GM12878 (cell line): Measurements from ENCODE around the gene CTSF. TPM values are rescaled to one million over a fixed set of nuclear protein-coding genes. Genes with fewer than 3 reads are reported as not detected.

Source experiments
- ATAC-seq: fragments of 200-7000 bp; cut with Tn5 transposase; 3 replicates; pipeline ENCODE4 v1.9.1; 2020; ENCODE audit warnings: mild to moderate bottlenecking, moderate library complexity
- BruUV-seq: library from RNA; stranded (reverse); fragments of 400-500 nt; replicated peaks from 2 replicates; lab custom pipeline; 2021; lab: Mats Ljungman, UMichigan
- CTCF ChIA-PET: fragments of 300-600 bp; sonication (Branson Sonifier 250); formaldehyde crosslinking; extraction: SDS; loops from one replicate; lab custom pipeline; 2021; ENCODE audit warnings: inconsistent platforms; lab: Yijun Ruan, JAX
- POLR2A ChIA-PET: fragments of 350-600 bp; formaldehyde crosslinking; extraction: SDS; loops from one replicate; lab custom pipeline; 2021; ENCODE audit warnings: inconsistent platforms; lab: Charles Lee
- RAD21 ChIA-PET: fragments of 300-600 bp; sonication (Branson Sonifier 250); formaldehyde crosslinking; loops from one replicate; lab custom pipeline; 2023; ENCODE audit warnings: antibody characterized with exemption; ENCODE audit not compliant: unreplicated experiment; lab: Charles Lee
- SMC1A ChIA-PET: fragments of 300-600 bp; sonication (Branson Sonifier 250); formaldehyde crosslinking; loops from one replicate; lab custom pipeline; 2023; ENCODE audit not compliant: unreplicated experiment, uncharacterized antibody; lab: Charles Lee
- DNase-seq: peaks from one replicate; pipeline ENCODE4 v3.0.0-alpha.2; 2011; ENCODE audit warnings: low read depth, low spot score
- FAIRE-seq: peaks from 3 replicates; lab custom pipeline; 2011; peaks lifted over from hg19 to GRCh38; lab: Jason Lieb, UNC
- H2AFZ ChIP-seq: 2 replicates; pipeline ENCODE4 v1.6.0; 2011; ENCODE audit warnings: low read depth, low read length, control low read depth; ENCODE audit not compliant: control insufficient read depth
- H3K27ac ChIP-seq: 2 replicates; pipeline ENCODE4 v1.5.1; 2011; ENCODE audit warnings: control low read depth; ENCODE audit not compliant: control insufficient read depth, insufficient read depth
- H3K27me3 ChIP-seq, 2 experiments: replicated peaks in 1 of 2; 2 replicates each; pipeline versions ENCODE4 v1.6.0 to v1.6.1; 2011; ENCODE audit warnings: low read length in 1 of 2; ENCODE audit not compliant: control insufficient read depth in 2 of 2, insufficient read depth in 2 of 2
- H3K36me3 ChIP-seq, 2 experiments: 2 replicates each; pipeline ENCODE4 v1.5.1; 2011; ENCODE audit warnings: low read length in 1 of 2; ENCODE audit not compliant: control insufficient read depth in 2 of 2, insufficient read depth in 2 of 2
- H3K4me1 ChIP-seq: 2 replicates; pipeline ENCODE4 v1.6.1; 2011; ENCODE audit warnings: mild to moderate bottlenecking, low read length, moderate library complexity, mixed read lengths; ENCODE audit not compliant: control insufficient read depth, insufficient read depth
- H3K4me2 ChIP-seq: 2 replicates; pipeline ENCODE4 v1.6.0; 2011; ENCODE audit warnings: control low read depth; ENCODE audit not compliant: control insufficient read depth, insufficient read depth
- H3K4me3 ChIP-seq: fragments of 200-600 bp; sonication (generic); 2 replicates; pipeline ENCODE4 v1.5.1; 2016
- H3K79me2 ChIP-seq: 2 replicates; pipeline ENCODE4 v1.6.0; 2011; ENCODE audit warnings: low read length; ENCODE audit not compliant: control insufficient read depth, insufficient read depth
- H3K9ac ChIP-seq: 2 replicates; pipeline ENCODE4 v1.8.0; 2011; ENCODE audit warnings: low read length, control low read depth, mixed read lengths; ENCODE audit not compliant: control insufficient read depth, insufficient read depth
- H3K9me3 ChIP-seq: replicated peaks from 3 replicates; pipeline ENCODE4 v1.5.1; 2011; ENCODE audit warnings: mild to moderate bottlenecking, low read length; ENCODE audit not compliant: control insufficient read depth, insufficient read depth
- H4K20me1 ChIP-seq: 2 replicates; pipeline ENCODE4 v1.6.0; 2011; ENCODE audit not compliant: control insufficient read depth, insufficient read depth
- E4F1 ChIP-seq: fragments of 450-650 bp; IDR thresholded peaks from 2 replicates; pipeline ENCODE4 v1.6.1; 2018; ENCODE audit warnings: borderline replicate concordance, mild to moderate bottlenecking; ENCODE audit not compliant: partially characterized antibody
- EP300 ChIP-seq, 2 experiments: fragments of 150-350 bp in 1 of 2; IDR thresholded peaks; 2 replicates each; pipeline ENCODE4 v1.6.1; 2011 to 2012; ENCODE audit warnings: low read depth in 2 of 2, low read length in 2 of 2, borderline replicate concordance in 1 of 2, improper control_type of control experiment in 1 of 2, inconsistent platforms in 1 of 2; ENCODE audit not compliant: control insufficient read depth in 1 of 2
- ETV6 ChIP-seq, 2 experiments: fragments of 450-650 bp in 1 of 2; IDR thresholded peaks in 1 of 2; conservative IDR thresholded peaks in 1 of 2; 2 replicates each; pipeline ENCODE4 v1.6.1; 2014; ENCODE audit warnings: antibody characterized with exemption in 1 of 2, borderline replicate concordance in 1 of 2, low read depth in 1 of 2, mild to moderate bottlenecking in 1 of 2, moderate library complexity in 1 of 2
- FOXM1 ChIP-seq: IDR thresholded peaks from 2 replicates; pipeline ENCODE4 v1.6.1; 2012; ENCODE audit warnings: low read depth, mild to moderate bottlenecking, inconsistent platforms, low read length, moderate library complexity
- HCFC1 ChIP-seq: fragments of 150-350 bp; IDR thresholded peaks from 2 replicates; pipeline ENCODE4 v1.6.1; 2014; ENCODE audit warnings: low read length
- JUNB ChIP-seq: IDR thresholded peaks from 2 replicates; pipeline ENCODE4 v1.6.1; 2016; ENCODE audit warnings: antibody characterized with exemption, mild to moderate bottlenecking
- NFXL1 ChIP-seq: fragments of 450-650 bp; IDR thresholded peaks from 2 replicates; pipeline ENCODE4 v1.6.1; 2017; ENCODE audit warnings: antibody characterized with exemption, mild to moderate bottlenecking, borderline replicate concordance
- NFYB ChIP-seq: IDR thresholded peaks from 2 replicates; pipeline ENCODE4 v1.6.1; 2011; ENCODE audit warnings: low read depth, mild to moderate bottlenecking, low read length, improper control_type of control experiment, moderate library complexity; ENCODE audit not compliant: insufficient read depth
- NKRF ChIP-seq: fragments of 450-650 bp; conservative IDR thresholded peaks from 2 replicates; pipeline ENCODE4 v1.6.1; 2017; ENCODE audit warnings: mild to moderate bottlenecking, moderate library complexity
- RELB ChIP-seq: fragments of 450-650 bp; IDR thresholded peaks from 2 replicates; pipeline ENCODE4 v1.6.1; 2017; ENCODE audit warnings: low read depth, mild to moderate bottlenecking, moderate library complexity
- TCF7 ChIP-seq: IDR thresholded peaks from 2 replicates; pipeline ENCODE4 v1.6.1; 2014; ENCODE audit warnings: antibody characterized with exemption, borderline replicate concordance
- YY1 ChIP-seq: IDR thresholded peaks from 2 replicates; pipeline ENCODE4 v1.6.1; 2011; ENCODE audit warnings: low read depth, mild to moderate bottlenecking, low read length
- ZBTB4 ChIP-seq: fragments of 450-650 bp; formaldehyde crosslinking; IDR thresholded peaks from 2 replicates; pipeline ENCODE4 v1.4.0; 2022; ENCODE audit warnings: mild to moderate bottlenecking, moderate library complexity
- ZNF217 ChIP-seq: fragments of 450-650 bp; IDR thresholded peaks from 2 replicates; pipeline ENCODE4 v1.6.1; 2017; ENCODE audit warnings: antibody characterized with exemption, mild to moderate bottlenecking
- ZNF274 ChIP-seq: IDR thresholded peaks from one replicate; pipeline ENCODE4 v1.8.0; 2011; ENCODE audit not compliant: insufficient read length, insufficient read depth
- WGBS: methylation state at CpG from one replicate; pipeline ENCODE4 v1.1.6; 2016; ENCODE audit warnings: low lambda C conversion rate; ENCODE audit not compliant: insufficient replicate concordance, insufficient coverage; ENCODE audit errors: missing lambda C conversion rate; 5-methylcytosine and 5-hydroxymethylcytosine counted together
- in situ Hi-C: fragments of 300-500 bp; cut with MboI; formaldehyde crosslinking; loops from 9 replicates; pipeline ENCODE4 v1.14.3; 2018; ENCODE audit warnings: mixed read lengths
- intact Hi-C: fragments of 100-400 bp; cut with micrococcal nuclease; formaldehyde crosslinking; loops from one replicate; pipeline ENCODE4 v1.14.2; 2022; ENCODE audit not compliant: unreplicated experiment
- polyA plus RNA-seq, 11 experiments: library from polyadenylated mRNA; depleted of rRNA in 4 of 11; unstranded in 6 of 11; stranded (reverse) in 5 of 11; fragments of >200 nt; fragmentation: Nextera tagmentation in 4 of 11; fragmentation: Illumina TruSeq in 1 of 11; extraction: Ambion mirVana in 4 of 11; extraction: Trizol in 1 of 11; gene quantifications; 1 replicate in 1 of 11; 2 replicates in 10 of 11; pipeline versions ENCODE4 v1.2.1 to v1.2.3, GENCODE V29; 2011 to 2016; ENCODE audit warnings: inconsistent platforms in 2 of 11, missing spikeins in 2 of 11, low read depth in 1 of 11
- total RNA-seq, 4 experiments: library from RNA; depleted of rRNA in 3 of 4; stranded (reverse); fragments of >200 nt in 3 of 4; fragmentation: Illumina TruSeq in 1 of 4; extraction: Trizol in 1 of 4; gene quantifications; 2 replicates each; pipeline versions ENCODE4 v1.2.1 to v1.2.3, GENCODE V29; 2013 to 2021

CTSF gene
- total and polyA plus RNA-seq, 10 of the 15 experiments (the other 5 are each of a cell fraction or from before 2014, with no cell fraction given), result 0.11 to 0.41 (median 0.26) TPM; not detected in 4

- Histone ChIP-seq H3K36me3 (peaks cover 0 to 9% of the 10 kb centered on the region in 2 experiments; a peak in 3 of 4 replicates), H3K9ac (no peak overlapping the region), H4K20me1 (no peaks in the 10 kb centered on the region), H3K79me2 (no peaks in the 10 kb centered on the region), H3K4me3 (no peak overlapping the region), H3K27me3 (no peaks in the 10 kb centered on the region), H2AFZ (no peak overlapping the region), H3K4me2 (no peak overlapping the region), H3K27ac (no peak overlapping the region), H3K9me3 (no peaks in the 10 kb centered on the region), H3K4me1 (peaks cover 7% of the 10 kb centered on the region)
- 87% methylated on average over 6 of the region's 6 CpGs for whole genome bisulfite sequencing
- no peak for ATAC-seq
- FAIRE-seq, result no peak
- ChIA-PET RAD21 (no interaction called here), CTCF (interaction anchor here (1.0 kb wide), 1 partner anchor 22 kb away, joined by 3 read pairs; no protein-coding TSS in a partner anchor), POLR2A (no interaction called here), SMC1A (no interaction called here)
- intact Hi-C loops, result no loop called here
- in situ Hi-C loops, result no loop called here
- no peak for DNase-seq
- BruUV-seq, result no TSS peak
- TF ChIP-seq JUNB (no peak), TCF7 (no peak), ETV6 (conservative IDR thresholded peaks at IDR 0.05 in 1 of 2, IDR thresholded peaks at IDR 0.05 in 1 of 2; ENCODE audit: borderline replicate concordance in 1 of 2, low read depth in 1 of 2) (no peak), ZBTB4 (CRISPR knock-in tag) (no peak), HCFC1 (no peak), E4F1 (no peak), FOXM1 (no peak), ZNF274 (no peak), ZNF217 (no peak), RELB (no peak), EP300 (IDR thresholded peaks at IDR 0.05; ENCODE audit: borderline replicate concordance in 1 of 2, control insufficient read depth in 1 of 2, low read depth in 2 of 2, low read length in 2 of 2) (no peak), YY1 (no peak), NFYB (no peak), NFXL1 (no peak), NKRF (no peak)
Observed at GRCh38 chr11:66603072-66603471, 34.7 kb upstream of the CTSF start.
